ENCODE measurements around the gene ADAM10.
"Not testable (repeated sequence)": the region's sequence is repeated elsewhere in the genome, so short reads cannot be mapped to it uniquely, and the experiment has no call there.

Gene ADAM10

GRCh38 chr15:58770857-58771620 is 21.5 kb upstream of the ADAM10 start, which contains the start of gene MINDY2:
TSS of gene MINDY2 (plus strand) at chr15:58771302. CDS start at chr15:58771396, 94 bp downstream.
- Mint-ChIP-seq H3K36me3 (ENCODE audit: low read depth) (no peaks in the 10 kb centered on the region), H3K27me3 (ENCODE audit: low read depth) (no peaks in the 10 kb centered on the region), H3K9me3 (no peaks in the 10 kb centered on the region), H3K27ac (peak within 1 kb of the TSS; percentile 99 to 100 (median 99)), H3K4me3 (no peak within 1 kb of the TSS), H3K4me1 (peaks cover 16% of the 10 kb centered on the region)
- peak in 2 of 3 experiments; percentile 43 to 56 for TF ChIP-seq CTCF (IDR thresholded peaks at IDR 0.05; ENCODE audit: unreplicated experiment in 3 of 3)

- no peaks in the 10 kb centered on the region for H3K27me3 Mint-ChIP-seq (ENCODE audit: low read depth)
- H3K4me1 Mint-ChIP-seq = peaks cover 16% of the 10 kb centered on the region
- no peak overlapping the region for H3K4me3 Mint-ChIP-seq
- H3K36me3 Mint-ChIP-seq (ENCODE audit: low read depth) = no peaks in the 10 kb centered on the region
- peak overlapping the region; percentile 99 to 100 (median 99) for H3K27ac Mint-ChIP-seq
- peak in 1 of 3 experiments; percentile 11 for TF ChIP-seq CTCF (IDR thresholded peaks at IDR 0.05; ENCODE audit: unreplicated experiment in 3 of 3)
- H3K9me3 Mint-ChIP-seq = no peaks in the 10 kb centered on the region
Measured at GRCh38 chr15:58770519-58770856, 21.0 kb upstream of the ADAM10 start.

- H3K9me3 Mint-ChIP-seq; H3K36me3 Mint-ChIP-seq (ENCODE audit: low read depth); H3K27me3 Mint-ChIP-seq (ENCODE audit: low read depth): not testable (repeated sequence)
- H3K4me3 Mint-ChIP-seq = peak overlapping the region; percentile 26 to 68 (median 61)
- peaks cover 16% of the 10 kb centered on the region for H3K4me1 Mint-ChIP-seq
- peak overlapping the region; percentile 77 to 90 (median 89) for H3K27ac Mint-ChIP-seq
Measured at GRCh38 chr15:58768601-58769004, 19.1 kb upstream of the ADAM10 start.

GRCh38 chr15:58766290-58766689 is 16.8 kb upstream of the ADAM10 start:
- Mint-ChIP-seq H3K27me3 (ENCODE audit: low read depth) (no peaks in the 10 kb centered on the region), H3K4me1 (peaks cover 16% of the 10 kb centered on the region), H3K4me3 (no peak overlapping the region), H3K36me3 (ENCODE audit: low read depth) (peaks cover 8% of the 10 kb centered on the region), H3K27ac (peak overlapping the region in 1 of 3 experiments; percentile 74), H3K9me3 (peaks cover 19% of the 10 kb centered on the region)
- TF ChIP-seq CTCF (IDR thresholded peaks at IDR 0.05; ENCODE audit: unreplicated experiment in 3 of 3) = no peak

GRCh38 chr15:58764468-58764867 is 15.0 kb upstream of the ADAM10 start:
- peaks cover 8% of the 10 kb centered on the region for H3K36me3 Mint-ChIP-seq (ENCODE audit: low read depth)
- H3K4me1 Mint-ChIP-seq = peaks cover 6% of the 10 kb centered on the region
- no peak overlapping the region for H3K27ac Mint-ChIP-seq
- H3K9me3 Mint-ChIP-seq = peaks cover 19% of the 10 kb centered on the region
- TF ChIP-seq CTCF (IDR thresholded peaks at IDR 0.05; ENCODE audit: unreplicated experiment in 3 of 3) = no peak
- no peak overlapping the region for H3K4me3 Mint-ChIP-seq
- H3K27me3 Mint-ChIP-seq (ENCODE audit: low read depth) = no peaks in the 10 kb centered on the region

- Mint-ChIP-seq H3K4me1 (no peaks in the 10 kb centered on the region), H3K27ac (no peak overlapping the region), H3K9me3 (peaks cover 19% of the 10 kb centered on the region), H3K4me3 (no peak overlapping the region), H3K27me3 (ENCODE audit: low read depth) (no peaks in the 10 kb centered on the region), H3K36me3 (ENCODE audit: low read depth) (peaks cover 8% of the 10 kb centered on the region)
- no peak for TF ChIP-seq CTCF (IDR thresholded peaks at IDR 0.05; ENCODE audit: unreplicated experiment in 3 of 3)
Measured at GRCh38 chr15:58762731-58763130, 13.2 kb upstream of the ADAM10 start.
